Activated naive CD8-positive, alpha-beta T cell treated with anti-CD3 and anti-CD28 coated beads, Interleukin-2, amount 10 ng/mL, durations not matched to agents 7 days and 5 days (primary cell): ENCODE data around the gene SLC25A11. TPM values are rescaled to one million over a fixed set of nuclear protein-coding genes. Genes with fewer than 3 reads are reported as not detected.

Source experiments
- ATAC-seq: fragments of 150-1000 bp; cut with Tn5 transposase; one replicate; pipeline ENCODE4 v1.10.0; 2021; ENCODE audit warnings: low read depth, moderate library complexity
- POLR2A ChIA-PET: fragments of 350-600 bp; sonication (Branson Sonifier 250); formaldehyde crosslinking; loops from one replicate; lab custom pipeline; 2021; ENCODE audit warnings: antibody characterized with exemption; lab: Charles Lee
- DNase-seq: peaks from one replicate; pipeline ENCODE4 v3.0.0; 2021
- H3K27ac Mint-ChIP-seq: one replicate; pipeline ENCODE4 v1.8.0; 2022; ENCODE audit warnings: mild to moderate bottlenecking, mixed read lengths
- H3K27me3 Mint-ChIP-seq: one replicate; pipeline ENCODE4 v1.8.0; 2022; ENCODE audit warnings: mild to moderate bottlenecking, moderate library complexity, mixed read lengths
- H3K36me3 Mint-ChIP-seq: one replicate; pipeline ENCODE4 v1.8.0; 2021; ENCODE audit warnings: mild to moderate bottlenecking, mixed read lengths
- H3K4me1 Mint-ChIP-seq: one replicate; pipeline ENCODE4 v1.8.0; 2021; ENCODE audit warnings: mixed read lengths
- H3K4me3 Mint-ChIP-seq: one replicate; pipeline ENCODE4 v1.8.0; 2022; ENCODE audit warnings: mild to moderate bottlenecking, moderate library complexity, mixed read lengths
- H3K9me3 Mint-ChIP-seq: one replicate; pipeline ENCODE4 v1.8.0; 2021; ENCODE audit warnings: mixed read lengths
- total RNA-seq, 2 experiments: library from RNA; stranded (reverse); gene quantifications; one replicate each; pipeline ENCODE4 v1.2.3, GENCODE V29; 2021

The SLC25A11 gene
- total RNA-seq, 2 experiments from 2014 or later = 67.6 to 78.1 TPM

GRCh38 chr17:4959261-4959965 is 19.6 kb upstream of the SLC25A11 start:
- no peak for ATAC-seq
- Mint-ChIP-seq H3K4me1 (peaks cover 7% of the 10 kb centered on the region), H3K27me3 (no peaks in the 10 kb centered on the region), H3K4me3 (no peak overlapping the region), H3K36me3 (peaks cover 17% of the 10 kb centered on the region), H3K27ac (no peak overlapping the region), H3K9me3 (no peaks in the 10 kb centered on the region)
- DNase-seq = no peak
- POLR2A ChIA-PET = no interaction called here

- Mint-ChIP-seq H3K36me3 (peaks cover 20% of the 10 kb centered on the region), H3K4me3 (no peak overlapping the region), H3K4me1 (peaks cover 9% of the 10 kb centered on the region), H3K27me3 (no peaks in the 10 kb centered on the region), H3K9me3 (no peaks in the 10 kb centered on the region), H3K27ac (no peak overlapping the region)
- POLR2A ChIA-PET = interaction anchor here (1.9 to 3.0 kb wide), 3 partner anchors 8 to 12 kb away, joined by 4 to 17 read pairs (median 9); partner anchors contain the start of gene PFN1
- ATAC-seq = no peak
- DNase-seq = no peak
These were observed 18.3 kb upstream of the SLC25A11 start for GRCh38 chr17:4958102-4958501.

GRCh38 chr17:4956493-4957061 is 16.7 kb upstream of the SLC25A11 start:
- H3K27ac Mint-ChIP-seq = peak overlapping the region; percentile 57
- no peak overlapping the region for H3K4me3 Mint-ChIP-seq
- H3K27me3 Mint-ChIP-seq = no peaks in the 10 kb centered on the region
- H3K9me3 Mint-ChIP-seq = no peaks in the 10 kb centered on the region
- peaks cover 22% of the 10 kb centered on the region for H3K36me3 Mint-ChIP-seq
- POLR2A ChIA-PET = interaction anchor here (0.8 to 3.0 kb wide), 4 partner anchors 8 to 20 kb away, joined by 3 to 17 read pairs (median 6); partner anchors contain the start of gene PFN1
- DNase-seq = peak; percentile 64
- H3K4me1 Mint-ChIP-seq = peaks cover 10% of the 10 kb centered on the region
- peak; percentile 37 for ATAC-seq

- DNase-seq = no peak
- no peak for ATAC-seq
- POLR2A ChIA-PET = interaction anchor here (0.9 to 17.2 kb wide), 3 partner anchors 13 to 42 kb away, joined by 3 to 441 read pairs (median 3); partner anchors contain the start of genes INCA1, RNF167, SLC25A11 and SPAG7
- peaks cover 22% of the 10 kb centered on the region for H3K36me3 Mint-ChIP-seq
- H3K9me3 Mint-ChIP-seq = no peaks in the 10 kb centered on the region
- H3K4me3 Mint-ChIP-seq = no peak overlapping the region
- H3K27me3 Mint-ChIP-seq = no peaks in the 10 kb centered on the region
- H3K4me1 Mint-ChIP-seq = peaks cover 20% of the 10 kb centered on the region
- H3K27ac Mint-ChIP-seq = no peak overlapping the region
These were observed 15.2 kb upstream of the SLC25A11 start for GRCh38 chr17:4955091-4955490.

GRCh38 chr17:4953451-4953961 is 13.7 kb upstream of the SLC25A11 start:
- H3K27ac Mint-ChIP-seq = no peak overlapping the region

GRCh38 chr17:4951486-4951885 is 11.6 kb upstream of the SLC25A11 start:
- Mint-ChIP-seq H3K4me1 (peaks cover 20% of the 10 kb centered on the region), H3K4me3 (peak overlapping the region; percentile 86), H3K9me3 (no peaks in the 10 kb centered on the region), H3K36me3 (peaks cover 18% of the 10 kb centered on the region), H3K27ac (peak overlapping the region; percentile 92), H3K27me3 (no peaks in the 10 kb centered on the region)
- ATAC-seq (no peak), DNase-seq (no peak)
- POLR2A ChIA-PET = interaction anchor here (0.6 to 17.2 kb wide), 5 partner anchors 8 to 98 kb away, joined by 3 to 441 read pairs (median 7); partner anchors contain the start of genes RNF167, SLC25A11 and SPAG7

More at GRCh38 chr17:4953451-4953961, 13.7 kb upstream of the SLC25A11 start:
- POLR2A ChIA-PET = interaction anchor here (0.6 to 17.2 kb wide), 3 partner anchors 13 to 759 kb away, joined by 3 to 441 read pairs (median 5); partner anchors contain the start of gene SPAG7
- H3K4me3 Mint-ChIP-seq = no peak overlapping the region
- no peaks in the 10 kb centered on the region for H3K9me3 Mint-ChIP-seq
- ATAC-seq = no peak
- DNase-seq = no peak
- H3K36me3 Mint-ChIP-seq = peaks cover 17% of the 10 kb centered on the region
- no peaks in the 10 kb centered on the region for H3K27me3 Mint-ChIP-seq
- H3K4me1 Mint-ChIP-seq = peaks cover 22% of the 10 kb centered on the region

- ATAC-seq = no peak
- POLR2A ChIA-PET = interaction anchor here (0.6 to 17.2 kb wide), 7 partner anchors 11 to 111 kb away, joined by 3 to 441 read pairs (median 4); partner anchors contain the start of genes RNF167, SLC25A11 and SPAG7
- no peaks in the 10 kb centered on the region for H3K9me3 Mint-ChIP-seq
- no peak for DNase-seq
- no peaks in the 10 kb centered on the region for H3K27me3 Mint-ChIP-seq
- peak within 1 kb of the TSS; percentile 86 for H3K4me3 Mint-ChIP-seq
- H3K27ac Mint-ChIP-seq = peak within 1 kb of the TSS; percentile 92
- H3K4me1 Mint-ChIP-seq = peaks cover 16% of the 10 kb centered on the region
- H3K36me3 Mint-ChIP-seq = peaks cover 21% of the 10 kb centered on the region
These were observed 10.9 kb upstream of the SLC25A11 start, which contains the start of gene ENO3 for GRCh38 chr17:4950746-4951204. Gene ENO3 (plus strand): TSS chr17:4951119. CDS start chr17:4951830, 711 bp downstream.

GRCh38 chr17:4950075-4950745 is 10.4 kb upstream of the SLC25A11 start:
- peaks cover 21% of the 10 kb centered on the region for H3K4me1 Mint-ChIP-seq
- ATAC-seq (peak; percentile 2), DNase-seq (no peak)
- peak overlapping the region; percentile 92 for H3K27ac Mint-ChIP-seq
- no peaks in the 10 kb centered on the region for H3K27me3 Mint-ChIP-seq
- POLR2A ChIA-PET = interaction anchor here (0.6 to 17.2 kb wide), 8 partner anchors 10 to 469 kb away, joined by 3 to 441 read pairs (median 4); partner anchors contain the start of genes NUP88, RNF167, RPAIN and SLC25A11
- H3K9me3 Mint-ChIP-seq = no peaks in the 10 kb centered on the region
- peak overlapping the region; percentile 86 for H3K4me3 Mint-ChIP-seq
- H3K36me3 Mint-ChIP-seq = peaks cover 26% of the 10 kb centered on the region

GRCh38 chr17:4949321-4950074 is 9.7 kb upstream of the SLC25A11 start:
- H3K27ac Mint-ChIP-seq = peak overlapping the region; percentile 84
- POLR2A ChIA-PET = interaction anchor here (0.7 to 17.2 kb wide), 12 partner anchors 8 to 470 kb away, joined by 3 to 441 read pairs (median 4); partner anchors contain the start of genes C17orf107, INCA1, KIF1C and NUP88
- H3K4me3 Mint-ChIP-seq = peak overlapping the region; percentile 100
- H3K27me3 Mint-ChIP-seq = no peaks in the 10 kb centered on the region
- no peaks in the 10 kb centered on the region for H3K9me3 Mint-ChIP-seq
- H3K36me3 Mint-ChIP-seq = peaks cover 33% of the 10 kb centered on the region
- peak; percentile 23 for ATAC-seq
- DNase-seq = peak; percentile 85
- H3K4me1 Mint-ChIP-seq = peaks cover 28% of the 10 kb centered on the region

GRCh38 chr17:4948931-4949320 is 9.1 kb upstream of the SLC25A11 start:
- ATAC-seq (peak; percentile 44), DNase-seq (no peak)
- no peaks in the 10 kb centered on the region for H3K27me3 Mint-ChIP-seq
- H3K4me3 Mint-ChIP-seq = peak overlapping the region; percentile 100
- peak overlapping the region; percentile 100 for H3K27ac Mint-ChIP-seq
- peaks cover 31% of the 10 kb centered on the region for H3K4me1 Mint-ChIP-seq
- H3K36me3 Mint-ChIP-seq = peaks cover 38% of the 10 kb centered on the region
- H3K9me3 Mint-ChIP-seq = no peaks in the 10 kb centered on the region
- POLR2A ChIA-PET = interaction anchor here (0.6 to 17.2 kb wide), 15 partner anchors 8 to 246 kb away, joined by 3 to 441 read pairs (median 5); partner anchors contain the start of genes ARRB2, C17orf107, CAMTA2 and INCA1

GRCh38 chr17:4948166-4948930 is 8.5 kb upstream of the SLC25A11 start, which contains the start of gene PFN1:
Gene PFN1 (minus strand): TSS chr17:4948530. CDS start chr17:4948394, 136 bp downstream.
- H3K9me3 Mint-ChIP-seq = no peaks in the 10 kb centered on the region
- peaks cover 40% of the 10 kb centered on the region for H3K36me3 Mint-ChIP-seq
- POLR2A ChIA-PET = interaction anchor here (0.6 to 17.2 kb wide), 17 partner anchors 8 to 246 kb away, joined by 3 to 441 read pairs (median 5); partner anchors contain the start of genes ARRB2, C17orf107, CAMTA2 and INCA1
- peak within 1 kb of the TSS; percentile 100 for H3K4me3 Mint-ChIP-seq
- DNase-seq (peak; percentile 86), ATAC-seq (peak; percentile 21)
- H3K27ac Mint-ChIP-seq = peak within 1 kb of the TSS; percentile 100
- H3K4me1 Mint-ChIP-seq = peaks cover 34% of the 10 kb centered on the region
- H3K27me3 Mint-ChIP-seq = no peaks in the 10 kb centered on the region
